ENCODE measurements around the gene THRSP. TPM values are rescaled to one million over a fixed set of nuclear protein-coding genes. Genes with fewer than 3 reads are reported as not detected.

Gene THRSP
- total RNA-seq, 1 experiment from 2014 or later: not detected

DNA sequence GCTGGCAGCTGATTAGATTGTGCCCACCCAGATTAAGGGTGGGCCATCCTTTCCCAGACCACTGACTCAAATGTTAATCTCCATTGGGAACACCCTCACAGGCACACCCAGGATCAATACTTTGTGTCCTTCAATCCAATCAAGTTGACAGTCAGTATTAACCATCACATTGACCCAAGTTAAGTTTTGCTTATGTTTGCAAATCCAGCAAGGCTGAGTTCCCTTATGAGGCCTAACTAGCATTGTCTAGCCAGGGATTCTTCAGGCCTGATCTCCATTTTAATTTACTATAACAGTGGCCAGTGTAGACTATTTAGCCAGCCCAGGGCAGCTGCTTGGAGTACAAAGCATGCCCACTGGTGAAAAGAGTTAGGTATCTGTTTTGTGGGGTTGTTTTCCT, 38.3 kb upstream of the THRSP start:
- Histone ChIP-seq H3K9ac (ENCODE audit: extremely low read depth, insufficient read length, low read length) (no peak overlapping the region), H3K14ac (ENCODE audit: insufficient read depth, low read length) (no peak overlapping the region), H3T11ph (ENCODE audit: low read length) (no peak overlapping the region), H3K23me2 (ENCODE audit: insufficient read length, low read depth, low read length, poor library complexity, severe bottlenecking) (peaks cover 10% of the 10 kb centered on the region), H3K56ac (ENCODE audit: insufficient read length, low read depth, low read length) (no peak overlapping the region), H3K79me2 (ENCODE audit: insufficient read depth, low read length) (no peaks in the 10 kb centered on the region), H3K27ac (ENCODE audit: insufficient read length, low read depth, low read length) (no peak overlapping the region), H4K91ac (ENCODE audit: insufficient read length, low read depth, low read length) (no peak overlapping the region), H2BK120ac (ENCODE audit: low read depth, low read length, poor library complexity, severe bottlenecking) (no peak overlapping the region), H3K23ac (ENCODE audit: insufficient read length, low read depth, low read length) (no peak overlapping the region), H4K20me1 (ENCODE audit: control insufficient read depth, insufficient read depth, insufficient read length) (no peaks in the 10 kb centered on the region), H2BK5ac (ENCODE audit: insufficient read length, low read length) (no peak overlapping the region), H2BK20ac (ENCODE audit: low read depth, low read length, poor library complexity, severe bottlenecking) (no peak overlapping the region), H2BK15ac (ENCODE audit: low read depth, low read length) (no peak overlapping the region), H4K5ac (ENCODE audit: insufficient read length, low read depth, low read length) (no peak overlapping the region), H3K27me3 (ENCODE audit: insufficient read depth, low read length) (no peaks in the 10 kb centered on the region), H3K9me3 (ENCODE audit: control insufficient read depth, low read depth, low read length) (no peaks in the 10 kb centered on the region), H2AFZ (ENCODE audit: low read length) (no peak overlapping the region), H3K4me1 (ENCODE audit: insufficient read depth, low read length) (peaks cover 3% of the 10 kb centered on the region; the same call in 1 of the 2 replicates), H3K4ac (ENCODE audit: low read depth, low read length) (no peak overlapping the region), H3K79me1 (ENCODE audit: insufficient read depth, low read depth, low read length, poor library complexity, severe bottlenecking) (no peaks in the 10 kb centered on the region), H2AK5ac (ENCODE audit: insufficient read length, low read length) (no peak overlapping the region), H4K8ac (replicated peaks; ENCODE audit: insufficient read length, low read depth, low read length) (no peak overlapping the region), H3K4me2 (ENCODE audit: insufficient read depth, insufficient read length, low read length) (no peak overlapping the region), H3K18ac (ENCODE audit: insufficient read length, low read depth, low read length) (no peak overlapping the region), H2BK12ac (ENCODE audit: insufficient read length, low read depth, low read length) (no peak overlapping the region)
- Mint-ChIP-seq H3K27me3 (ENCODE audit: low read depth) (no peaks in the 10 kb centered on the region), H3K36me3 (ENCODE audit: insufficient read depth in 1 of 3, low read depth in 3 of 3) (no peaks in the 10 kb centered on the region; a peak in 1 of 7 replicates), H3K4me3 (no peak overlapping the region), H3K9me3 (peaks cover 0 to 5% of the 10 kb centered on the region in 2 experiments; a peak in 2 of 5 replicates), H3K27ac (no peak overlapping the region), H3K4me1 (peaks cover 21 to 25% of the 10 kb centered on the region in 2 experiments)
- TF ChIP-seq CTCF (conservative IDR thresholded peaks at IDR 0.05): no peak
- DNase-seq: no peak

Measured in H9 (cell line).